RWPE1 (cell line): ENCODE measurements around the gene MID1.
A peak's percentile ranks its signal among the peaks of the same experiment; 100 is the strongest.

Experiments
- CTCF ChIA-PET: fragments of 350-600 bp; sonication (Branson Sonifier 250); formaldehyde crosslinking; extraction: SDS; loops from one replicate; lab custom pipeline; 2021; lab: Yijun Ruan, JAX
- POLR2A ChIA-PET: fragments of 400-600 bp; formaldehyde crosslinking; extraction: SDS; loops from one replicate; lab custom pipeline; 2020; ENCODE audit warnings: antibody characterized with exemption; ENCODE audit not compliant: low non-redundant PET; lab: Yijun Ruan, JAX
- DNase-seq: peaks from one replicate; pipeline ENCODE4 v3.0.0; 2012; ENCODE audit warnings: low spot score
- H3K27ac ChIP-seq: fragments of 450-650 bp; 2 replicates; pipeline ENCODE4 v1.5.1; 2017
- TF ChIP-seq, protein P1 (sequence below): fragments of 450-650 bp; conservative IDR thresholded peaks from 2 replicates; pipeline ENCODE4 v1.5.1; 2017; ENCODE audit warnings: low read depth, mild to moderate bottlenecking

Gene MID1

DNA sequence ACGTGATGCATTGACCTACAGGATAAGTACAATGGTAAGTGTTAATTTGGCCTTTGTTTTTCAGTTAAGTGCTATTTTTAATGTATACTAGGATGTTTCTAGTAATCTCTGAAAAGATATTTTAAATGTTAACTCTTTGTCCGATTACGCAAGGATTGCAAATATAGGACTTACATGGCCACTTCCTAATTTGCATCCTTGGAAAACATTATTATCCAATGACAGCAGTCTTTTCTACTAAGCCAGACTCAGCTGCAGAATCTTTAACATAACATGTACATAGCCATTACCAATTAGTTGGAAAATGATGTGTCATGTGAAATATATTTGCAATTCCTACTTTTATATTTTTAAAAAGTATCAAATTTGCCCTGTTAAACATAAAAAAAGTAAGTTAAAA lies 124.7 kb downstream of the MID1 start:
- no peak for DNase-seq
- CTCF ChIA-PET: no interaction called here
- TF ChIP-seq, protein P1, sequence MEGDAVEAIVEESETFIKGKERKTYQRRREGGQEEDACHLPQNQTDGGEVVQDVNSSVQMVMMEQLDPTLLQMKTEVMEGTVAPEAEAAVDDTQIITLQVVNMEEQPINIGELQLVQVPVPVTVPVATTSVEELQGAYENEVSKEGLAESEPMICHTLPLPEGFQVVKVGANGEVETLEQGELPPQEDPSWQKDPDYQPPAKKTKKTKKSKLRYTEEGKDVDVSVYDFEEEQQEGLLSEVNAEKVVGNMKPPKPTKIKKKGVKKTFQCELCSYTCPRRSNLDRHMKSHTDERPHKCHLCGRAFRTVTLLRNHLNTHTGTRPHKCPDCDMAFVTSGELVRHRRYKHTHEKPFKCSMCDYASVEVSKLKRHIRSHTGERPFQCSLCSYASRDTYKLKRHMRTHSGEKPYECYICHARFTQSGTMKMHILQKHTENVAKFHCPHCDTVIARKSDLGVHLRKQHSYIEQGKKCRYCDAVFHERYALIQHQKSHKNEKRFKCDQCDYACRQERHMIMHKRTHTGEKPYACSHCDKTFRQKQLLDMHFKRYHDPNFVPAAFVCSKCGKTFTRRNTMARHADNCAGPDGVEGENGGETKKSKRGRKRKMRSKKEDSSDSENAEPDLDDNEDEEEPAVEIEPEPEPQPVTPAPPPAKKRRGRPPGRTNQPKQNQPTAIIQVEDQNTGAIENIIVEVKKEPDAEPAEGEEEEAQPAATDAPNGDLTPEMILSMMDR: no peak
- H3K27ac ChIP-seq: no peak overlapping the region
- POLR2A ChIA-PET: no interaction called here

DNA sequence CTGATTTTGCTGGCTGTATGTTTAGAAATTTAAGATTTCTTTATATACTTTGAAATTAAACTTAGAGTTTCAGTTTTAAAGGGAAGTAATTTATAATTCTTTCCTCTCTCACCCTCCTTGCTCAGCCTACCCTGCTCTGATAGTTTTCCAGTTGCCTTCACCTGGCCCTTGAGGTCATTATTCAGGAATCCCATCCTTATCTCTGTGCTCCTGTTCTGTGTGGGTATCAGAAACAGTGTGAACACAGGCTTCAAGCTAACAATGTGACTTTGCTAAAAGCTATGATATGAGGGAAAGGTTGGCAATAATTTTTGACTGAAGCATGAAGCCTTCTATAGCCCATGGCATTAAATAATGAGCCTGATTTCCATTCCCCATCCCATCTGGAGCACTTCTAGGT lies 128.1 kb downstream of the MID1 start:
- TF ChIP-seq, protein P1: no peak
- POLR2A ChIA-PET: no interaction called here
- CTCF ChIA-PET: no interaction called here
- H3K27ac ChIP-seq: no peak overlapping the region
- no peak for DNase-seq

DNA sequence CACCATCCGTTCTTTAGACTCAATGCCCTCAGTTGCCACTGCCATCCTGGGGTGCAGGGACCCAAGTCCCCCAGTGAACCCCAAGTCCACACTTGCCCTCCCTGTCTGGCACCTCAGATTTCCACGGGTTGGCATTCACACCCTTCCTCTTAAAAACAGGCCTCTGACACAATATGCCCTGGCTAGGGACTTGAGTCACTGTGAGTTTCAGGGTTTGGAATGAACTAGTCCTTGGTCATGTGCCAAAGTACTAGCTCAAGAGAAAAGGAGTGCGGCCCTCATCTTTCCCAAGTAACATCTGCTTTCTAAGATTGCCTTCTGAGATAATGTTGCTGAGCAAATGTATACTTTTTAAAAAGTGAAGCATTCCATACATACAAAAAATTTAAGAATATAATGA lies 134.0 kb downstream of the MID1 start:
- ChIA-PET POLR2A (no interaction called here), CTCF (no interaction called here)
- H3K27ac ChIP-seq: peak overlapping the region; percentile 83
- peak; percentile 41 for DNase-seq
- TF ChIP-seq, protein P1: no peak

DNA sequence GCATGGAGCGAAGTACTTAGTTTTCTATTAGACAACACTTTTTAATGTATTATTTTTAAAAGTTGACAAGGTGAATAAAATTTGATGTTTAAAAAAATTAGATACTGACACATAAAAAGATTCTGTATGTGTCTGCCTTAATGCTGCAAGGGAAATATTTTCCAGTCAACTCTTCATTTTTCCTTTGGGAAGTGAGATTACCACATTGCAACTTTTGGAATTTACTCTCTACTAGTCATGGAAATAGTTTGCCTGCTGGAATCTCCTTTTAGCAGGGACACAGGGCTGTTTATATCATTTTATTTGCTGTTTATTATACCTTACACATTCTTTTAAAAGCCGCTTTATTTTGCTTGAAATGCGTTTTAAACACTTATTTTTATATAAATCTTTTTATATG lies 135.1 kb downstream of the MID1 start:
- CTCF ChIA-PET: no interaction called here
- H3K27ac ChIP-seq: no peak overlapping the region
- POLR2A ChIA-PET: no interaction called here

DNA sequence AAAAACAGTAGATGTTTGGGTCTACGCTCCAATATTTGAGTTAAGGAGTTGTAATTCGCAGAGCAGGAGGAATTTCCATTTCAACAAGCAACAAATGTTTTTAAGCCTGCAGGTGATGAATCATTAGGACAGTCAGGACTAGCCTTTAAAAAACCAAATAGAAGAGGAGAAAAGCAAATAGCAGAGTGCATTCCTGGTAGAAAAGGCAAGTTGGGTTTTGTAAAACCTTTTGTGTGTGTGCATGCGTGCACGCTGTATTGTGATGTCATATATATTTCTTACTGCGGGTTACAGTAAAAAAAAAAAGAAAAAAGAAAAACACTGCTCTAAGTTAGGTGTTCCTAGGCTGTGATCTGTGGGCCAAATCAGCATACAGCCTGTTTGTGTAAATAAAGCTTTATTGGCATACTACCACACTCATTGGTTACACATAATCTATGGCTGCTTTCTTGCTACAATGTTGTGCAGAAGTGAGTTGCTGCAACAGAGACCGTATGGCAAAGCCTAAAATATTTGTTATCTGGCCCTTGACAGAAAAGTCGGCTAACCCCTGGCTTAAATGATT lies 135.6 kb downstream of the MID1 start:
- peak; percentile 36 for DNase-seq
- CTCF ChIA-PET: no interaction called here
- POLR2A ChIA-PET: no interaction called here
- TF ChIP-seq, protein P1: no peak
- no peak overlapping the region for H3K27ac ChIP-seq

More for the DNA sequence above, 135.1 kb downstream of the MID1 start:
- TF ChIP-seq, protein P1: no peak
- no peak for DNase-seq

DNA sequence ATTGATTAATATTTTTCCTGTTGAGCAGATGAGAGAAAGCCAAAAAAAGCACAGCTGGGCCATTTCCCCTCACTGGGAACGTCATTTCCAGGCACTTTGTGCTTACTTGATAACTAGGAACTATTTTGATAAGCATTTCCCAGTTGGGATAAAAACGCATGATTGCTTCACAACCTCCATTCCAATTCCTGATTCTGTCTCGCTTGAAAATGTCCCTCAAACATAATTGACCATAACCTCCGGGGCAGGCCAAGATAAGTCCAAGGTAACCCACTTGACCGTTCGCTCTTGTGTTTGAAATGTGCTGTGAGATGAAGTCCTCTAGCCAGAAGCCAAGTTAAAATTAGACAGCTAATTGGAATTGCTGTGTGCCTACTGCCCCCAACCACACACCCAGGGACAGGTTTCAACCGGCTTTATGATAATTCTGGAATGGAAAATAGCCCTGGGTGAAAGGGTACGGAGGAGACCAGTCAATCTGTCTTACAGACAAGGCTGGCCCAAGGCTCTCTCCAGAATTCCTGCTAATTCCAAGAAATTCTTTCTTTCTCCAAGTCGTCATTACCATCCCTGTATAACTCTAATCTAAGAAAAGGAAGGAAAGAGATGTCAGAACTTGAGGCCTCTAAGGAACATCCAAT lies 137.1 kb downstream of the MID1 start:
- no peak for DNase-seq
- TF ChIP-seq, protein P1: no peak
- H3K27ac ChIP-seq: no peak overlapping the region
- ChIA-PET CTCF (no interaction called here), POLR2A (no interaction called here)
